Stimulated activated memory B cell treated with anti-CD40 and anti-IgM and Interleukin-4, amounts not matched to agents 10 μg/mL and 1 μg/mL and 100 μg/mL, for 72 hours (primary cell): Measurements from ENCODE around the gene RPRD1B.

ENCODE experiments used
- ATAC-seq: fragments of 150-1000 bp; cut with Tn5 transposase; 2 replicates; pipeline ENCODE4 v1.10.0; 2021
- H3K27ac Mint-ChIP-seq: one replicate; pipeline ENCODE4 v1.8.0; 2022; ENCODE audit warnings: mild to moderate bottlenecking, mixed read lengths
- H3K27me3 Mint-ChIP-seq: one replicate; pipeline ENCODE4 v1.8.0; 2022; ENCODE audit warnings: mixed read lengths
- H3K36me3 Mint-ChIP-seq: one replicate; pipeline ENCODE4 v1.8.0; 2022; ENCODE audit warnings: mixed read lengths
- H3K4me1 Mint-ChIP-seq: one replicate; pipeline ENCODE4 v1.8.0; 2022; ENCODE audit warnings: mixed read lengths
- H3K4me3 Mint-ChIP-seq: one replicate; pipeline ENCODE4 v1.8.0; 2022; ENCODE audit warnings: mild to moderate bottlenecking, moderate library complexity, mixed read lengths
- H3K9me3 Mint-ChIP-seq: one replicate; pipeline ENCODE4 v1.8.0; 2022; ENCODE audit warnings: mixed read lengths

RPRD1B gene

GRCh38 chr20:38033330-38034107, at the start of gene RPRD1B, which contains the start of gene TTI1:
Gene RPRD1B (plus strand): TSS chr20:38033746. CDS start chr20:38033948, 202 bp downstream.
Gene TTI1 (minus strand): TSS chr20:38033456. CDS start chr20:38013816, 19,640 bp downstream.
- Mint-ChIP-seq H3K9me3 (peaks cover 4% of the 10 kb centered on the region), H3K27me3 (no peaks in the 10 kb centered on the region), H3K36me3 (peaks cover 22% of the 10 kb centered on the region), H3K4me3 (peak within 1 kb of the TSS; percentile 91), H3K27ac (peak within 1 kb of the TSS; percentile 98), H3K4me1 (peaks cover 57% of the 10 kb centered on the region)
- ATAC-seq, result peak; percentile 96

- Mint-ChIP-seq H3K4me3 (no peak overlapping the region), H3K9me3 (no peaks in the 10 kb centered on the region), H3K4me1 (no peaks in the 10 kb centered on the region), H3K36me3 (peaks cover 67% of the 10 kb centered on the region), H3K27me3 (no peaks in the 10 kb centered on the region), H3K27ac (no peak overlapping the region)
- no peak for ATAC-seq
Observed at GRCh38 chr20:37984018-37984785, 49.3 kb upstream of the RPRD1B start.

- peaks cover 76% of the 10 kb centered on the region for H3K36me3 Mint-ChIP-seq
Observed at GRCh38 chr20:37986044-37986858, 47.3 kb upstream of the RPRD1B start.

GRCh38 chr20:37986873-37987601, 46.5 kb upstream of the RPRD1B start:
- no peak overlapping the region for H3K27ac Mint-ChIP-seq
- H3K9me3 Mint-ChIP-seq, result no peaks in the 10 kb centered on the region
- H3K36me3 Mint-ChIP-seq, result peaks cover 72% of the 10 kb centered on the region
- H3K27me3 Mint-ChIP-seq, result no peaks in the 10 kb centered on the region
- no peak for ATAC-seq
- peaks cover 25% of the 10 kb centered on the region for H3K4me1 Mint-ChIP-seq
- no peak overlapping the region for H3K4me3 Mint-ChIP-seq

More at GRCh38 chr20:37986044-37986858, 47.3 kb upstream of the RPRD1B start:
- Mint-ChIP-seq H3K27me3 (no peaks in the 10 kb centered on the region), H3K27ac (no peak overlapping the region), H3K4me1 (peaks cover 17% of the 10 kb centered on the region), H3K9me3 (no peaks in the 10 kb centered on the region), H3K4me3 (no peak overlapping the region)
- no peak for ATAC-seq

GRCh38 chr20:37987602-37988290, 45.8 kb upstream of the RPRD1B start:
- Mint-ChIP-seq H3K27ac (no peak overlapping the region), H3K36me3 (peaks cover 69% of the 10 kb centered on the region), H3K4me1 (peaks cover 29% of the 10 kb centered on the region), H3K9me3 (no peaks in the 10 kb centered on the region), H3K4me3 (no peak overlapping the region), H3K27me3 (no peaks in the 10 kb centered on the region)
- ATAC-seq, result no peak

GRCh38 chr20:37988306-37988954, 45.1 kb upstream of the RPRD1B start:
- Mint-ChIP-seq H3K36me3 (peaks cover 62% of the 10 kb centered on the region), H3K4me3 (no peak overlapping the region), H3K4me1 (peaks cover 29% of the 10 kb centered on the region), H3K27ac (no peak overlapping the region), H3K27me3 (no peaks in the 10 kb centered on the region), H3K9me3 (no peaks in the 10 kb centered on the region)
- no peak for ATAC-seq

GRCh38 chr20:37989601-37990295, 43.8 kb upstream of the RPRD1B start:
- Mint-ChIP-seq H3K4me1 (peaks cover 29% of the 10 kb centered on the region), H3K27me3 (no peaks in the 10 kb centered on the region), H3K36me3 (peaks cover 62% of the 10 kb centered on the region), H3K4me3 (no peak overlapping the region), H3K9me3 (no peaks in the 10 kb centered on the region), H3K27ac (peak overlapping the region; percentile 84)
- no peak for ATAC-seq

GRCh38 chr20:37990571-37991151, 42.9 kb upstream of the RPRD1B start:
- Mint-ChIP-seq H3K27me3 (no peaks in the 10 kb centered on the region), H3K27ac (peak overlapping the region; percentile 84), H3K9me3 (no peaks in the 10 kb centered on the region), H3K36me3 (peaks cover 65% of the 10 kb centered on the region), H3K4me1 (peaks cover 29% of the 10 kb centered on the region), H3K4me3 (peak overlapping the region; percentile 15)
- ATAC-seq, result peak; percentile 98

GRCh38 chr20:37991157-37991866, 42.2 kb upstream of the RPRD1B start:
- peaks cover 29% of the 10 kb centered on the region for H3K4me1 Mint-ChIP-seq
- H3K27me3 Mint-ChIP-seq, result no peaks in the 10 kb centered on the region
- peaks cover 68% of the 10 kb centered on the region for H3K36me3 Mint-ChIP-seq
- H3K27ac Mint-ChIP-seq, result peak overlapping the region; percentile 84
- no peak overlapping the region for H3K4me3 Mint-ChIP-seq
- no peak for ATAC-seq
- no peaks in the 10 kb centered on the region for H3K9me3 Mint-ChIP-seq

- Mint-ChIP-seq H3K27ac (no peak overlapping the region), H3K4me3 (no peak overlapping the region), H3K4me1 (peaks cover 29% of the 10 kb centered on the region), H3K36me3 (peaks cover 73% of the 10 kb centered on the region), H3K27me3 (no peaks in the 10 kb centered on the region), H3K9me3 (no peaks in the 10 kb centered on the region)
- no peak for ATAC-seq
Observed at GRCh38 chr20:37991908-37992307, 41.6 kb upstream of the RPRD1B start.

- Mint-ChIP-seq H3K4me1 (peaks cover 29% of the 10 kb centered on the region), H3K27ac (no peak overlapping the region), H3K9me3 (no peaks in the 10 kb centered on the region), H3K36me3 (peaks cover 71% of the 10 kb centered on the region), H3K4me3 (no peak overlapping the region), H3K27me3 (no peaks in the 10 kb centered on the region)
- ATAC-seq, result no peak
Observed at GRCh38 chr20:37992802-37993409, 40.6 kb upstream of the RPRD1B start.

GRCh38 chr20:37994512-37994911, 39.0 kb upstream of the RPRD1B start:
- no peak for ATAC-seq
- Mint-ChIP-seq H3K27ac (no peak overlapping the region), H3K4me3 (no peak overlapping the region), H3K27me3 (no peaks in the 10 kb centered on the region), H3K36me3 (peaks cover 66% of the 10 kb centered on the region), H3K9me3 (no peaks in the 10 kb centered on the region), H3K4me1 (peaks cover 29% of the 10 kb centered on the region)
